H9 (cell line): Measurements from ENCODE around the gene KIF5A. TPM values are rescaled to one million over a fixed set of nuclear protein-coding genes. Genes with fewer than 3 reads are reported as not detected.

ENCODE experiments used
- DNase-seq: peaks from one replicate; pipeline ENCODE4 v3.0.0-alpha.2; 2017
- H2AFZ ChIP-seq: one replicate; pipeline ENCODE4 v1.6.1; 2013; ENCODE audit warnings: mild to moderate bottlenecking, low read length, control low read depth, moderate library complexity
- H2AK5ac ChIP-seq: 2 replicates; pipeline ENCODE4 v1.6.1; 2013; ENCODE audit warnings: low read length, control low read depth, mixed read lengths; ENCODE audit not compliant: insufficient read length
- H2BK120ac ChIP-seq: one replicate; pipeline ENCODE4 v1.6.1; 2013; ENCODE audit warnings: low read depth, mild to moderate bottlenecking, low read length, control low read depth, inconsistent platforms; ENCODE audit not compliant: poor library complexity, severe bottlenecking
- H2BK12ac ChIP-seq: 2 replicates; pipeline ENCODE4 v1.6.1; 2013; ENCODE audit warnings: low read length, control low read depth, mixed read lengths, low read depth; ENCODE audit not compliant: insufficient read length
- H2BK15ac ChIP-seq: 2 replicates; pipeline ENCODE4 v1.6.1; 2013; ENCODE audit warnings: low read depth, low read length, control low read depth
- H2BK20ac ChIP-seq: one replicate; pipeline ENCODE4 v1.6.1; 2013; ENCODE audit warnings: low read depth, mild to moderate bottlenecking, low read length, control low read depth, inconsistent platforms; ENCODE audit not compliant: poor library complexity, severe bottlenecking
- H2BK5ac ChIP-seq: 2 replicates; pipeline ENCODE4 v1.6.1; 2013; ENCODE audit warnings: low read length, control low read depth, mixed read lengths; ENCODE audit not compliant: insufficient read length
- H3K14ac ChIP-seq: 2 replicates; pipeline ENCODE4 v1.6.1; 2013; ENCODE audit warnings: low read length, control low read depth; ENCODE audit not compliant: insufficient read depth
- H3K18ac ChIP-seq: 2 replicates; pipeline ENCODE4 v1.6.1; 2013; ENCODE audit warnings: low read depth, mild to moderate bottlenecking, mixed read lengths, low read length, control low read depth; ENCODE audit not compliant: insufficient read length
- H3K23ac ChIP-seq: 2 replicates; pipeline ENCODE4 v1.6.1; 2013; ENCODE audit warnings: low read length, control low read depth, mixed read lengths, low read depth; ENCODE audit not compliant: insufficient read length
- H3K23me2 ChIP-seq: 2 replicates; pipeline ENCODE4 v1.6.1; 2013; ENCODE audit warnings: low read depth, mild to moderate bottlenecking, mixed read lengths, low read length, control low read depth; ENCODE audit not compliant: insufficient read length, poor library complexity, severe bottlenecking
- H3K27ac ChIP-seq: 2 replicates; pipeline ENCODE4 v1.5.1; 2013; ENCODE audit warnings: low read length, control low read depth, mixed read lengths, low read depth; ENCODE audit not compliant: insufficient read length
- H3K27me3 ChIP-seq: 2 replicates; pipeline ENCODE4 v1.6.1; 2013; ENCODE audit warnings: low read length, control low read depth, inconsistent platforms; ENCODE audit not compliant: insufficient read depth
- H3K4ac ChIP-seq: 2 replicates; pipeline ENCODE4 v1.6.1; 2013; ENCODE audit warnings: low read depth, mild to moderate bottlenecking, control low read depth, inconsistent platforms, low read length, moderate library complexity
- H3K4me1 ChIP-seq: 2 replicates; pipeline ENCODE4 v1.6.1; 2013; ENCODE audit warnings: low read length, control low read depth, inconsistent platforms; ENCODE audit not compliant: insufficient read depth
- H3K4me2 ChIP-seq: 2 replicates; pipeline ENCODE4 v1.6.1; 2013; ENCODE audit warnings: low read length, control low read depth, mixed read lengths; ENCODE audit not compliant: insufficient read length, insufficient read depth
- H3K56ac ChIP-seq: 2 replicates; pipeline ENCODE4 v1.6.1; 2013; ENCODE audit warnings: low read depth, mild to moderate bottlenecking, mixed read lengths, low read length, control low read depth; ENCODE audit not compliant: insufficient read length
- H3K79me1 ChIP-seq: 2 replicates; pipeline ENCODE4 v1.6.1; 2013; ENCODE audit warnings: low read depth, mild to moderate bottlenecking, moderate library complexity, low read length, control low read depth, inconsistent platforms; ENCODE audit not compliant: insufficient read depth, poor library complexity, severe bottlenecking
- H3K79me2 ChIP-seq: 2 replicates; pipeline ENCODE4 v1.6.1; 2013; ENCODE audit warnings: low read length, control low read depth, inconsistent platforms; ENCODE audit not compliant: insufficient read depth
- H3K9ac ChIP-seq: 2 replicates; pipeline ENCODE4 v1.6.1; 2013; ENCODE audit warnings: low read length, control low read depth, mixed read lengths; ENCODE audit not compliant: insufficient read length; ENCODE audit errors: extremely low read depth
- H3K9me3 ChIP-seq: one replicate; pipeline ENCODE4 v1.6.1; 2013; ENCODE audit warnings: low read depth, low read length, inconsistent platforms; ENCODE audit not compliant: control insufficient read depth
- H3T11ph ChIP-seq: one replicate; pipeline ENCODE4 v1.6.1; 2013; ENCODE audit warnings: mild to moderate bottlenecking, low read length, control low read depth, inconsistent platforms
- H4K20me1 ChIP-seq: one replicate; pipeline ENCODE4 v1.6.1; 2013; ENCODE audit not compliant: control insufficient read depth, insufficient read length, insufficient read depth
- H4K5ac ChIP-seq: 2 replicates; pipeline ENCODE4 v1.6.1; 2013; ENCODE audit warnings: low read depth, mild to moderate bottlenecking, mixed read lengths, low read length, control low read depth; ENCODE audit not compliant: insufficient read length
- H4K8ac ChIP-seq: replicated peaks from 2 replicates; pipeline ENCODE4 v1.6.1; 2013; ENCODE audit warnings: low read length, control low read depth, mixed read lengths, low read depth; ENCODE audit not compliant: insufficient read length
- H4K91ac ChIP-seq: 2 replicates; pipeline ENCODE4 v1.6.1; 2013; ENCODE audit warnings: low read depth, mild to moderate bottlenecking, moderate library complexity, mixed read lengths, low read length, control low read depth; ENCODE audit not compliant: insufficient read length
- H3K27ac Mint-ChIP-seq, 3 experiments: 2 replicates in 2 of 3; 3 replicates in 1 of 3; pipeline ENCODE4 v1.8.0; 2020 to 2021; ENCODE audit warnings: mixed read lengths in 3 of 3, mild to moderate bottlenecking in 1 of 3, moderate library complexity in 1 of 3
- H3K27me3 Mint-ChIP-seq: 2 replicates; pipeline ENCODE4 v1.8.0; 2021; ENCODE audit warnings: low read depth, mild to moderate bottlenecking, moderate library complexity, mixed read lengths
- H3K36me3 Mint-ChIP-seq, 3 experiments: 2 replicates in 2 of 3; 3 replicates in 1 of 3; pipeline ENCODE4 v1.8.0; 2020 to 2021; ENCODE audit warnings: low read depth in 3 of 3, mixed read lengths in 3 of 3; ENCODE audit not compliant: insufficient read depth in 1 of 3
- H3K4me1 Mint-ChIP-seq, 2 experiments: 2 replicates each; pipeline ENCODE4 v1.8.0; 2020; ENCODE audit warnings: mixed read lengths in 2 of 2
- H3K4me3 Mint-ChIP-seq, 2 experiments: 2 replicates in 1 of 2; 3 replicates in 1 of 2; pipeline ENCODE4 v1.8.0; 2020 to 2021; ENCODE audit warnings: mild to moderate bottlenecking in 2 of 2, mixed read lengths in 2 of 2, moderate library complexity in 1 of 2
- H3K9me3 Mint-ChIP-seq, 2 experiments: 2 replicates in 1 of 2; 3 replicates in 1 of 2; pipeline ENCODE4 v1.8.0; 2020; ENCODE audit warnings: mild to moderate bottlenecking in 2 of 2, mixed read lengths in 2 of 2, moderate library complexity in 1 of 2
- CTCF ChIP-seq: fragments of 200-600 bp; sonication (generic); conservative IDR thresholded peaks from 3 replicates; pipeline ENCODE4 v1.8.0; 2021; ENCODE audit warnings: antibody characterized with exemption, mild to moderate bottlenecking
- WGBS: extraction: QIAGEN DNeasy Blood & Tissue Kit; methylation state at CpG from one replicate; pipeline ENCODE4 v1.1.7; 2013; ENCODE audit warnings: missing lambda C conversion rate, low lambda C conversion rate, mixed read lengths; ENCODE audit not compliant: insufficient read length; ENCODE audit errors: extremely low coverage; 5-methylcytosine and 5-hydroxymethylcytosine counted together
- total RNA-seq: library from RNA; stranded (reverse); gene quantifications from 2 replicates; pipeline ENCODE4 v1.2.1, GENCODE V29; 2021

The KIF5A gene
- total RNA-seq, 1 experiment from 2014 or later: 18.5 TPM

GRCh38 chr12:57631566-57632072 lies 81.8 kb downstream of the KIF5A start:
- Mint-ChIP-seq H3K36me3 (no peaks in the 10 kb centered on the region), H3K4me3 (peak overlapping the region; percentile 66 to 87), H3K27ac (no peak overlapping the region), H3K27me3 (peaks cover 80% of the 10 kb centered on the region), H3K9me3 (no peaks in the 10 kb centered on the region), H3K4me1 (peaks cover 12 to 32% of the 10 kb centered on the region in 2 experiments)
- Histone ChIP-seq H4K20me1 (peaks cover 3% of the 10 kb centered on the region), H3K9me3 (no peaks in the 10 kb centered on the region), H2BK12ac (no peak overlapping the region), H3K14ac (no peak overlapping the region), H3K27ac (no peak overlapping the region), H3K4ac (no peak overlapping the region), H3K18ac (no peak overlapping the region), H3K79me2 (no peaks in the 10 kb centered on the region), H2AK5ac (no peak overlapping the region), H3K4me2 (peak overlapping the region; percentile 69), H3K4me1 (no peaks in the 10 kb centered on the region; the same call in 1 of the 2 replicates), H3T11ph (no peak overlapping the region), H2BK15ac (no peak overlapping the region), H4K91ac (no peak overlapping the region), H4K8ac (no peak overlapping the region), H4K5ac (no peak overlapping the region), H3K56ac (no peak overlapping the region), H2BK20ac (no peak overlapping the region), H2BK120ac (no peak overlapping the region), H2BK5ac (no peak overlapping the region), H3K23me2 (peaks cover 23% of the 10 kb centered on the region), H3K23ac (no peak overlapping the region), H3K79me1 (no peaks in the 10 kb centered on the region), H3K9ac (no peak overlapping the region), H2AFZ (no peak overlapping the region), H3K27me3 (peaks cover 56% of the 10 kb centered on the region)
- no CpG with 5 or more reads among the region's 26 CpGs for WGBS
- TF ChIP-seq CTCF: no peak
- peak; percentile 37 for DNase-seq
